HUES6 (cell line): ENCODE measurements around the gene GSTO2.

Experiments used
- H3K27ac ChIP-seq: 2 replicates; pipeline ENCODE4 v1.7.0; 2013; ENCODE audit warnings: low read depth, mild to moderate bottlenecking, low read length, inconsistent platforms
- H3K27me3 ChIP-seq: 2 replicates; pipeline ENCODE4 v1.6.1; 2013; ENCODE audit warnings: low read length; ENCODE audit not compliant: control insufficient read depth, insufficient read depth
- H3K36me3 ChIP-seq: 2 replicates; pipeline ENCODE4 v1.6.1; 2013; ENCODE audit warnings: low read length; ENCODE audit not compliant: control insufficient read depth, insufficient read depth
- H3K4me1 ChIP-seq: 2 replicates; pipeline ENCODE4 v1.6.1; 2013; ENCODE audit warnings: low read length; ENCODE audit not compliant: control insufficient read depth, insufficient read depth
- H3K4me3 ChIP-seq: 2 replicates; pipeline ENCODE4 v1.5.1; 2013; ENCODE audit warnings: low read depth, low read length
- H3K9ac ChIP-seq: one replicate; pipeline ENCODE4 v1.6.1; 2013; ENCODE audit warnings: mild to moderate bottlenecking, low read length
- H3K9me3 ChIP-seq: 2 replicates; pipeline ENCODE4 v1.6.1; 2013; ENCODE audit warnings: low read depth, low read length; ENCODE audit not compliant: control insufficient read depth, insufficient read depth

Gene GSTO2

GRCh38 chr10:104328646-104328895 lies 59.6 kb downstream of the GSTO2 start:
- Histone ChIP-seq H3K27ac (peak overlapping the region; percentile 38), H3K27me3 (no peaks in the 10 kb centered on the region)

DNA sequence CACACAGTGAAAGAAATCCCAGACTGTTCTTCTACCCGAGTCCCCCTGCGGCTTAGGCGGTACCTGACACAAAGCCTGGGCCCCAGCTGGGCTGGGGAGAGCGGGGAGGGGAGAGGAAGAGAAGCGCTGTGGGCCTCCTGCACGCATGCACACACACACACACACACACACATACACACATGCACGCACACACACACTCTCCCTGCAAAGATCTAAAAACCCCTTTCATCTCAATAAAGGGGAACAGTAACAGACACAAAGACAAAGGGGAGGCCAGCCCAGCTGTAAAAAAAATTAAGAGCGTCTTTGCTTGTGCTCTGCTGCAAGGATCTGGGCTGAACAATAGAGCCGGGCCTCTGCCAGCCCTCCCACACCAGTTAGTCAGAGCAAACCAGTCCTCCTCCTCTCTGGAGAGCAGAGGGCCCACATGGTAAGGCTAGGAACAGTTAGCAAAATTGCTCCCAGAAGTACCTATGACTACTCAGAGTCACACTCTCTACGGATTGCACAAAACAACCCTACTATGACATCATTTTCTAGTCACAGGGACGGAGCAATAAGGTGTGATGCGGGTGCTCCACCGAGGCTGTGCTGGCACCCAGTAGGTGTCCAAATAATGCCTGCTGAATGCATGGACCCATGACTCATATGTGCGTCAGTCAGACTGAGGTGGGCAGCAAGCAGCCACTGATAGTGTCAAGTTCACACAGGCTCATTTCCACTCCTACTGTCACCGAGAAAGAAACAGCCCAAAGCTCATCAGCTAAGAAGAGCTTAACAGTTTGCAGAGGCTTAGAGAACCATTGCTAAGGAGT lies 60.1 kb downstream of the GSTO2 start:
- Histone ChIP-seq H3K4me3 (peak overlapping the region; percentile 25), H3K9me3 (no peaks in the 10 kb centered on the region), H3K27ac (peak overlapping the region; percentile 38), H3K27me3 (no peaks in the 10 kb centered on the region), H3K36me3 (no peaks in the 10 kb centered on the region), H3K9ac (peak overlapping the region; percentile 63), H3K4me1 (peaks cover 83% of the 10 kb centered on the region)

More at GRCh38 chr10:104328646-104328895, 59.6 kb downstream of the GSTO2 start:
- peaks cover 83% of the 10 kb centered on the region for H3K4me1 ChIP-seq
- no peaks in the 10 kb centered on the region for H3K9me3 ChIP-seq
- H3K36me3 ChIP-seq: no peaks in the 10 kb centered on the region
- peak overlapping the region; percentile 25 for H3K4me3 ChIP-seq
- H3K9ac ChIP-seq: peak overlapping the region; percentile 63

DNA sequence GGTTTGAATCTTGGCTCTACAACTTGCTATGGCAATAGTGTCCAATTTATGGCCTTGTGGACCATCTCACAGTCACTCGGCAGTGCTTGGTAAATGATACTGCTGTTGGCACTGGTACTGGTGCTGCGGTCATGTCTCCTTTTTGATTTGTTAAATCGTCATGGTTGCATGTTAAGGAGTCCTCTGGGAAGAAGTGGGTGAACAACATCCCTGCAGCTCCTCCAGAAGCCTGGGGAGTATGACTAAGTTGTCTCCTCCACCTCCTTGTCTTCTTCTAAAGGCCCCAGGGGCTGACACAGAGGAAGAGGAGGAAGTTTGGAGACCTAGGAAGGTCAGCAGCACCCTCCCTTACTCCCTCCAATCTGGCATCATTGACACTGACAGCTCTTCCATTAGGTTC lies 60.8 kb downstream of the GSTO2 start:
- Histone ChIP-seq H3K4me3 (no peak overlapping the region), H3K36me3 (no peaks in the 10 kb centered on the region), H3K9ac (no peak overlapping the region), H3K4me1 (peaks cover 85% of the 10 kb centered on the region), H3K27me3 (no peaks in the 10 kb centered on the region), H3K9me3 (no peaks in the 10 kb centered on the region), H3K27ac (peak overlapping the region; percentile 8; the same call in 1 of the 2 replicates)

DNA sequence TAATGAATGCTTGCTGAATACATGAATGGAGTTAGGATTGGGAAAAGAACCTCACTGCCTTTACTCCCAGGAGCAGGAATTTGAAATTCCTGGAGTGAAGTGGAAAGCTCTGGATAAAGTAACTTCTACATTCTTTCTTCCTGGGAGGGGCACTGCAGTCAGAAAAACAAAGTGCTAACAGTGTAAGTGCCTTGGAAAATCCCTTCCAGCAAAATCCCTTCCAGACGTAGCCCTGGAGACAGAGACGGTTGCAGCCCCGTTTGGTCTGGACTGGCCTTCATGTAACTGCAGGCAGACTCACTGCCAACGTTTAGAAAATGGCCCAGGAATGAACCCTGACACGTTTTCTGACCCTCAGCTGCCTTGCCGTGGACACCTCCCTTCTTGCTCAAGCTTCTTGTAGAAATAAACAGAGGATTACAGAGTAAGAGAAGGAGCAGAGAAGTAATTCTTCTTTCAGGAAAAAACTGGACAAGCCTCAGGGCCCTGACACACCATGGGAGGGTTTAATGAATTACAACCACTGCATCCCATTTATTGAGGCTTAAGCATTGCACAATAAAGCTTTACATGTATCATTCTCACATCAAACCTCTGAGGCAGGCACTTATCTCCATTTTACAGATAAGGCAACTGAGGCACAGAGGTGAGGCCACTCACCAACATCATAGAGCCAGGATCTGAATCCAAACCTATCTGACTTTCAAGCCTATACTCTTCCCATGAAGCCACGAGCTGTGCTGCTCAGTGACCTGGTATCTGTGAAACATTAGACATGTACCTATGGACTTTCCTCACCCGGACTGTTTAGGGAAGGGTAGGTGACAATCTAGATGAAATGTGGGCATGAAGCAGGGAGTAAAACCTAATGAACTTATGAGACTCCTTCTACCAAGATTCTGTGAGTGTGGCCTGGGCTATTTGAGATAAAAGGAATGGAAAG lies 61.5 kb downstream of the GSTO2 start:
- Histone ChIP-seq H3K27ac (peak overlapping the region; percentile 8; the same call in 1 of the 2 replicates), H3K4me1 (peaks cover 92% of the 10 kb centered on the region), H3K9ac (peak overlapping the region; percentile 18), H3K36me3 (no peaks in the 10 kb centered on the region), H3K9me3 (no peaks in the 10 kb centered on the region), H3K4me3 (no peak overlapping the region), H3K27me3 (no peaks in the 10 kb centered on the region)

- Histone ChIP-seq H3K4me1 (peaks cover 97% of the 10 kb centered on the region), H3K27ac (peak overlapping the region; percentile 59), H3K27me3 (no peaks in the 10 kb centered on the region), H3K36me3 (no peaks in the 10 kb centered on the region), H3K4me3 (peak overlapping the region; percentile 12; the same call in 1 of the 2 replicates), H3K9ac (peak overlapping the region; percentile 18), H3K9me3 (no peaks in the 10 kb centered on the region)
These were observed 62.3 kb downstream of the GSTO2 start for GRCh38 chr10:104331208-104331838.

DNA sequence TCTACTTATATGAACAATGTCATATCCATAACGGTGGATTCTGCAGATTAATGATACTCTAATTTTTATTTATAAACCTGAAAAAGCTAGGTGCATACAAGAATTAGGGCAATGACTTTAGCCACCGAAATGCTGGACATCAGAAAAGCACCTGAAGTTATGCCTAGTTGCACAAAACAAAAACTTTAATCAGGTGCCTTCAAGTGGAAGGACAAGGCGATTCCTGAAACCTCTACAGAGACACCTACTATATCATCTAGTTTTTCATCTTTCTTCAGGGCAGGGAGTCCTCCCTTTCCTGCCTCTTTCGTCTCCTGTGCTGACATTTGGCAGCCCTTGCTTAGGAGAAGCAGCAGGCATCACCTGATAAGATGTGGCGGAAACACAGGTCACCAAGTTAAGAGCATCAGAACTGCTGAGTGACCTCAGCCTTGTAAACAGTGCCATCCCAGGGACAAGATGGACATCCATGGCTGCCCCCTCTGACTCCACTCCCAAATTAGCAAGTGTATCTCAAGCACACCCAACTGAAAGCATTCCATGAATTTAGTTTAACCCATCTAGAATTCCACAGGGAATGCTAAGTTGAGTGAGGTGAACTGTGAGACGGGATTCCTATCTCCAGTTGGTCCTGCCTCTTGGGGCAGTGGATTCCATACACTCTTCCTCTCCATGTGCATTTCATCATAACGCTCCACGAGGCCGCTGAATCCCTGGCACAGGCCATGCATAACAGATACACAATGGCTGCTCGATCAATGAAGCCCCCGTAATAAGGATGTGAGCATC lies 63.5 kb downstream of the GSTO2 start:
- no peak overlapping the region for H3K9ac ChIP-seq
- no peak overlapping the region for H3K4me3 ChIP-seq
- no peaks in the 10 kb centered on the region for H3K27me3 ChIP-seq
- H3K4me1 ChIP-seq: peaks cover 94% of the 10 kb centered on the region
- H3K9me3 ChIP-seq: no peaks in the 10 kb centered on the region
- no peak overlapping the region for H3K27ac ChIP-seq
- H3K36me3 ChIP-seq: no peaks in the 10 kb centered on the region

GRCh38 chr10:104333032-104333727 lies 64.2 kb downstream of the GSTO2 start:
- Histone ChIP-seq H3K4me3 (no peak overlapping the region), H3K27me3 (no peaks in the 10 kb centered on the region), H3K9ac (peak overlapping the region; percentile 18), H3K27ac (no peak overlapping the region), H3K4me1 (peaks cover 87% of the 10 kb centered on the region), H3K9me3 (no peaks in the 10 kb centered on the region), H3K36me3 (no peaks in the 10 kb centered on the region)

DNA sequence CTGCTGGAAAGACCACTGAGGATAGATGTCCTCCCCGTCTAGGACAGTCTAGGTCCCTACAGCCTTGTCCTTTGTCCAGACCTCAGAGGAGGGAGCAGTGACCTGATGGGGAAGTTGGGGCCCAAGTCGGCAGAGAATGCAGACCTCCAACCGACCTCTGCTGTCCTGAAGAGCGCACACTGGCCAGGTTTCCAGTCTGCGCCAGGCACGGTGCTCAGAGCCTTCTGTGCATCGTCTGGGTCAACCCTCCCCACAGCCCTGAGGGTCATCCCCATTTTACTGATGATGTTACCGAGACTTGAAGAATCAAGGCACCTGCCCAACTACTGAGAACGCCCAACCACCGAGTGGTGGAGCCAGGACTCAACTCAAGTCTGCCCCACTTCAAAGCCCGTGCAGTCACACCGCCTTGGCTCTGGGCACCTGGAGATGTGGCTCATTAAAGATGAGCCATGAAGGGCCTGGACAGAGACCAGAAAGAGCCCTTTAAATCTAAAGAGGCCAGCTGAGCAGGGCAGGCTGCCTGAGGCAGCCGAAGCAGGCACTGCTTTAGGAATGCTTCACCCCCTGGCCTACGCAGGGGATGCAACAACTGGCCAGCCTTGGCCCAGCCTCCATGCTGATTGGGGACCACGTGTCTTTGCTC lies 64.9 kb downstream of the GSTO2 start:
- Histone ChIP-seq H3K27me3 (no peaks in the 10 kb centered on the region), H3K9ac (no peak overlapping the region), H3K36me3 (no peaks in the 10 kb centered on the region), H3K27ac (no peak overlapping the region), H3K9me3 (no peaks in the 10 kb centered on the region), H3K4me3 (no peak overlapping the region), H3K4me1 (peaks cover 80% of the 10 kb centered on the region)

DNA sequence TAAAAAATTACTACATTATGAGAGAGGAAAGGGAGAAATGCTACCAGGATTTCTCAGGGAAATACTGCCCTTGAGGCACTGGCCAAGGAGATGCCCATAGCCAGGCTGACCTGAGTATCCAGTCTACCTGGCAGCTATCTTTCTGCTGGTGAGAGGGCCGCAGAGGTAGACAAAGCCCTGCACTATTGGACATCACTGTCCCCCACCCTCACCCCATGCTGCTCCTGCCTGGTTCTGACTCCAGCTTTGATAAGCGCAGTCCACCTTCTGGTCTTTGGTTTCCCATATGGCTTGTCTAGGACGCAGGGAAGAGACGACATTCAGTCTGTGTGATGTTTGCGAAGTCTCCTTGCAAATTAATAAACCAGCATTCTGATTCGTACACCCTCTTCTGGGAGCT lies 65.6 kb downstream of the GSTO2 start:
- Histone ChIP-seq H3K9me3 (no peaks in the 10 kb centered on the region), H3K36me3 (no peaks in the 10 kb centered on the region), H3K9ac (no peak overlapping the region), H3K4me3 (no peak overlapping the region), H3K4me1 (peaks cover 78% of the 10 kb centered on the region), H3K27me3 (no peaks in the 10 kb centered on the region), H3K27ac (no peak overlapping the region)
